RPMI8226 (cell line): ENCODE results near the gene HOXB7.
A peak's percentile ranks its signal among the peaks of the same experiment; 100 is the strongest.

Experiments used
- DNase-seq: peaks from one replicate; pipeline ENCODE4 v3.0.0-alpha.2; 2015

HOXB7 gene

GRCh38 chr17:48606892-48607614, 3.8 kb downstream of the HOXB7 start:
- DNase-seq = no peak

DNA sequence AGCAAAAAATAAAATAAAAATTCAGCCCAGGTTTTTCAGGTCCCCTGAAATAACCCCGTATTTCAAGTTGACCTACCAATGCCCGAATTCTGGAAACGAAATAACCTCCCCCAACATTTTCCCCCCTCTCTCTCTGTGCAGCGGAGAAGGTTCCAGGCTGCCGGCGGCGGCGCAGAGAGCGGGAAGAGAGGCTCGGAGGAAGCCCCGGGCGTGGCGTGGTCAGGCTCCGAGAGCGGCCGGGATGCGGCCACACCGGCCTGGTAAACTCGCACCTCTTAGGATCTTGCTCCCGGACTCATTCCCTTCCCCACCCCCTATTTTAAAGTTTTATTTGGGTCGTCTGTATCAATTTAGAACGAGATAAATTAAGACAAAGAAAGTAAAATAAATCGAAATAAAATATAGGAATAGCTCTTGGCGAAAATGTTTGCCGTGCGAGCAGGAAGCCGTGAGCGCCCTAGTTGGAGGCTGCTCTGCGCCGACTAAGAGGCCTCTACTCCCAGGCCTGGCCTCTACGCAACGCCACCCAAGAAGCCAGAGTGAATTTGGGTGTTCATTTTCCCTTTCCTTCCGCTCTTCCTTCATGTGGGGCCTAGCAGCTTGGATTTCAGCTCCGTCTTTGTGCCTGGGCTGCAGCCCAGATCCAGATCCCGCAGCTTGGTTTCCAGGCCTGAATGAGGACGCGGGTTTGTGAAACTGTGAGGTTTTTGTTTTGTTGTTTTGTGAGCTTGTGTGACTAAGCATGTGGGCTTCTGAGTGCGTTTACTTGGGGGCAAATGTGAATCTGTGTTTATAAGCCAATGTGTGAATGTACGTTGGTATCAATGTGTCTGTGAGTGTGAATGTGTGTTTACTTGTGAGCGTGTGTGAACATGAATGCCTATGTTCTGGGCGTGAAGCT, 4.6 kb downstream of the HOXB7 start:
- no peak for DNase-seq

DNA sequence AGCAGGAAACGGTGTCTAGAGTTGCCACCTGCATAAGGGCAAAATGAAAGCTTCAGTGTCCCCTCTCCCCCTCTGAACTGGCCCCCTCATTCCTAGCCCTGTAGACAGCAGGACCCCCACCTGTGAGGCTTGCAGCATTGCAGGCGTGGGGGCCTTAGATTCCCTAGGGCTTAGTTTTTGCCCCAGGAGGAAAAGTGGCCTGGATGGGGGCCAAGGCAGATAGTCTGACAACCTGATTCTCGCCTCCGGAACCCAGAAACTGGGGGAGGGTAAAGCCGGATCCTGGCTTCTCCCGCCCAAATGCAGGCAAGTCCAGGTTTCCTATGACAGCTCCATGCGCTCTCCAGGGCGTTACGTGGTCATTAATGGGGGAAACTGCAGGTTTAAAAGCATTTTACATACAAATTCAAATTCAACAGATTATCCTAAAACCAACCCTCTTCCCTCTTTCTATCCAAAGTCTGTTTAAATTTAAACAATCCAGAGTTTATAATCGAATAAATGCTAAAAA, 5.4 kb downstream of the HOXB7 start:
- DNase-seq = no peak

DNA sequence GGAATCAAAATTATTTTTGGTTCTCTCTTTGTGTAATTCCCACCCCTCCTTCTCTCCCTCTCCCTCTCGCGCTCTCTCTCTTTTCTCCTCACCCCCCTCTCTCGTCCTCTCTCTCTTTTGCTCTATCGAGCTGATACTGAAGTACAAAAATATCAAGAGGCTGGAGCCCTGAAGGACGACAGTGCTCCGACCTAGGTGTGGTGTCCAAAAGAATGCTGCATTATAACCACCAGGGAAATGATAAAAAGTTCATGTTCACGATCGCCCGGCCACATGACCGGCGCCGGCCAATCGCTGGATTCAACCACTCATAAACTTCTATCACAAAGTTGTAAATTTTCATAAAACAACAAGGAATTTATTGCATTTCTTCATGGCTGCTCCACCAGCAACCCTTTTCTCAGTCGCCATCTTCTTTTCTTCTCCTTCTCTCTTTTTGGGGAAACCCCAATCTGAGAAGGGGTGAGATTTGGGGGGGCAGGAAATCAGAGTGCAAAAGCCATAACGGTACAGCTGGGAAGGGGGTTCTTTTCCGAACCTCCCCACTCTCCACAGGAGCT, 6.0 kb downstream of the HOXB7 start, which contains the start of gene HOXB6:
Gene HOXB6, minus strand, starts transcription at position 217 of the 560 bp plus-strand sequence. CDS start 6,836 bp downstream, outside the sequence.
- DNase-seq = no peak

- DNase-seq = no peak
Measured at GRCh38 chr17:48603959-48604769, 6.7 kb downstream of the HOXB7 start.

- no peak for DNase-seq
Measured at GRCh38 chr17:48601539-48602425, 9.0 kb downstream of the HOXB7 start.

- no peak for DNase-seq
Measured at GRCh38 chr17:48601207-48601538, 9.6 kb downstream of the HOXB7 start.

DNA sequence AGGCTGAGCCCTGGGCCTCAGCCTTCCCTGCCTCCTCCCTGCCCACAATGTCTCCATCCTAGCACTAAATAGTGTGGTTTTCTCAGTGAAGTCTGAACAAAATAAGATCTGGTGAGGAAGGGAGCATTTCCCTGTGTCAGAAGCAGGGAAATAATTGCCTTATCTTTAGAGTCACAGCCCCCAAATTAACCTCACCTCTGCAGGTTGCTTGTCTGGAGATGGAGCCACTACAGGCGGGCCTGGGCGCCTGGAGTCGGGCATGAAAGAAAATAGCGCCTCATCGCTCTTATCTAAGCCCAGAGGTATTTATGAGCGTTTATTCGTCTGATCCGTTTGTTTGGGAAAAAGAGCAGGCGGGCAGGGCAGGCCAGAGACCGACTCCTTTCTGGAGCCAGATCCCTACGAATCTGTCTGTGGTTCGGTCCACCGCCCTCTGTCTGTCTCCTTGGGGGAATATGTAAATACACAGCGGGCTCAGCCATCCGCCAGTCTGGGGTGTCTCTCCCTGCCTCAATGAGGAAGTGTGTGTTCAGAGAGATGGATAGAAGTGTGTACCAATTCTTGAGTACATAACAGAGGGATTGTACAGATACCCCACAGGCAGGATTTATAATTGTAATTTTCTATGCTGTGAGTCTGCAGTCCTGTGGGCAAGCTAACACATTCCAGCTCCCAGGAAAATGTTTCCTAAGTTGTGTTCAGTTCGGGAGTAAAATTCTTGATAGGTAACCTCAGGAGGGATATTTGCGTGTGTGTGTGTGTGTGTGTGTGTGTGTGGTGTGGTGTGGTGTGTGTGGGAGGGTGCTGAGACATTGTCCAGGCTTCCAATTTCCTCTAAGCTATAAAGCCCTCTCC, 10.3 kb downstream of the HOXB7 start:
- no peak for DNase-seq

DNA sequence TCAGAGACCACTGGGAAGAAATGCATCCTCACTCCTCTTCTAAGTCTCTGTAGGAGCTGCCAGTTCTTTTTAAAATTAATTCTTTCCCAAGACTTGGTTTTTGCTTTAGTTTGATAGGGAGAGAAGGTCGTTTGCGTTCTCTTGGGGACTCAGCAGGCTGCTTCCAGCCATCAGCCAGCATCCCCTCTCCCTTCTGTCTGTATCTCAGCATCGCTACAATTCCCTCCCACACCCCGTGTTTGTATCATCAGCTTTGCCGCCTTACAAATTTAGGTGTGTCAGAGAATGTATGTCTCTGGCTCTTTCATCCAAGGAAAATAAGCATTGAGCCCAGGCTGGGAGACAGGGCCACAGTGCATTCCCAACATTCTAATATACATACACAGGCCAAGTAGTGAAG, 11.5 kb downstream of the HOXB7 start:
- no peak for DNase-seq

- no peak for DNase-seq
Measured at GRCh38 chr17:48598736-48599135, 12.1 kb downstream of the HOXB7 start.

DNA sequence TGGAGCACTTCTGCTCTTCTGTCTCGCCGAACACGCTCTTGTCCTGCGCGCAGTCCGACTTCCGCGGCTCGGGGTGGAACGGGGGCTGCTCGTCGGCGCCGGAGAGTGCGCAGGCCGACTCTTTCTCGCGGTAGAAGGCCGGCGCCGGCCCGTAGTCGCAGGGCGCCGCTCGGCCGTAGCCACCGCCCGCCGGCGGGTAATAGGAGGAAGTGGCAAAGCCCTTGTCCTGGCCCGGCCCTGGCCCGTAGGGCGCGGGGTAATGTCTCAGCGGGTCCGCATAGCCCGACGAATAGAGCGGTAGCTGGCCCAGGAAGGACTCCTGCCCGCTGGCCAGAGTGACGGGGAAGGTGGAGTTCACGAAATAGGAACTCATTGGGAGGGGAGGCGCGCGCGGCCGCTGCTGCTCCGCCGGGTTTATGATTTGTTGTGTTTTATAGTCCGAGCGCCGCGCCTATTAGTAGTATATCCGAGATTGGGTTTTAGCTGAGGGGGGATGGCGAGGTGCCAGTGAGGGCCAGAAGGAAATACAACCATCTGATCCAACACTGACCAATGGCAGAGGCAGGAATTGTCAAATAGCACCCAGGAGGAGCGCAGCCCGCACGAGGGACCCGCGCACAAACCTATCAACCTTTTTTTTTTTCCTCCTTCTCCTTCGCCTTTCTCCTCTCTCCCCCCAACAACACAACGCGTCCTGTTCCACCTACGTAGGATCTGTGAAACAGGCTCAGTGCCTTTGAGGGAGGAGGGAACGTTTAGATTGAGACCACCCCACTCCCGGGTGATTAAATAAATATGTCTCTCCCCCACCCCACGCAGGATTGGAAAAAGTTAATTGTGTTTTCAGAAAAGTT, 12.8 kb downstream of the HOXB7 start:
- peak; percentile 62 for DNase-seq

GRCh38 chr17:48597528-48597777, 13.4 kb downstream of the HOXB7 start:
- DNase-seq = no peak

DNA sequence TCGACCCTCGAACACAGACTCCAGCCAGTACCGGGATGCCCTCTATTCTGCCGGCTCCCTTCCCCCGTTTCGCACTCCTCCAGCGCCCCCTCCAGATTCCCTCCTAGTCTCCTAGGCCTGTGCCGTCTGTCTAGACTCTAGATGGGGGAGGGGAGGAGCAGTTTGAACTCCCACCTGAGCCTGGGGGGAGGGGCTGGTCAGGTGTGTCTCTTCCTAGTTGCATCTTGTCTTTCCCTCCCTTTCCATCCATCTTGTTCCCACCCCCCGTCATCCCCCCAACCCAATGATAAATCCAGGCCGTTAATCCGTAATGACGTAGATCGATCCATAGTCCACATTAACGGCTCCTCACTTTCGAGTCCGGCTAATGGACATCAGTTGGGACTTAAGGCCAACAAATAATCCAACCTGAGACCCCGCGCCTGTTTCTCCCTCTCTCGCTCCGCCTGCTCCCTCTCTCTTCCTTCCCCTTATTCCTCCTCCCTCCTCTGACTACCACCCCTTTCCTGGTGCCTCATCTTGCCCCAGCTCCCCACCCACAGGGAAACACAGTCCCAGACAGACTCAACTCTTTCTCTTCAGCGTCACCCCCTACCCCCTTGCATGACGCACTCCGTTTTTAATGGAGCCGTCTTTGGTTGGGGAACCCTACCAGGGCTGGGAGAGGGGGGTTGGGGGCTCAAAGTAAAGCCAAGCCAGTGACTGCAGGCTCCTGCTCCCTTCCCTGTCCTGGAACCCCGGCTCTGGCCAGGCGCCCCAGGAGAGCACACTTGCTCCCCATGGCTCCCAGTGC, 13.9 kb downstream of the HOXB7 start:
- no peak for DNase-seq

GRCh38 chr17:48596000-48596734, 14.7 kb downstream of the HOXB7 start:
- peak; percentile 55 for DNase-seq

GRCh38 chr17:48595278-48595999, 15.4 kb downstream of the HOXB7 start:
- no peak for DNase-seq

- DNase-seq = no peak
Measured at GRCh38 chr17:48594538-48595277, 16.1 kb downstream of the HOXB7 start.
